Neural progenitor cell (in vitro differentiated cells): ENCODE results near the gene GULP1.

Experiments
- CTCF ChIP-seq: fragments of 200-600 bp; sonication (generic); IDR thresholded peaks from 2 replicates; pipeline ENCODE4 v1.5.1; 2017; ENCODE audit warnings: antibody characterized with exemption, mild to moderate bottlenecking
- EZH2 ChIP-seq: fragments of 200-600 bp; sonication (generic); IDR thresholded peaks from 2 replicates; pipeline ENCODE4 v1.6.1; 2017; ENCODE audit warnings: antibody characterized with exemption, mild to moderate bottlenecking, moderate library complexity

- TF ChIP-seq CTCF = no peak
- no peak for TF ChIP-seq EZH2
Observed at GRCh38 chr2:188492751-188493150, 201.1 kb downstream of the GULP1 start.
